Right lobe of liver (tissue), 6 donors: ENCODE results near the gene TAF11L3. TPM values are rescaled to one million over a fixed set of nuclear protein-coding genes. Genes with fewer than 3 reads are reported as not detected.
"Not testable (repeated sequence)": the region's sequence is repeated elsewhere in the genome, so short reads cannot be mapped to it uniquely, and the experiment has no call there.

ENCODE experiments used
- ATAC-seq, 4 donors: fragments of 200-7000 bp; cut with Tn5 transposase; one replicate each; pipeline ENCODE4 v1.9.1; 2020; ENCODE audit warnings: mild to moderate bottlenecking in 4 of 4, moderate library complexity in 4 of 4
- DNase-seq, 3 donors: peaks; one replicate each; pipeline ENCODE4 v3.0.0-alpha.2; 2020
- H3K27ac ChIP-seq, 3 donors: fragments of 200-600 bp; one replicate each; pipeline ENCODE4 v1.8.0; 2022
- H3K27me3 ChIP-seq, 2 donors: fragments of 200-600 bp; one replicate each; pipeline ENCODE4 v1.8.0; 2022
- H3K36me3 ChIP-seq, 4 donors: fragments of 200-600 bp; sonication (generic) in 1 of 4; one replicate each; pipeline versions ENCODE4 v1.5.1 to v1.8.0; 2017 to 2022; ENCODE audit warnings: control low read depth in 1 of 4
- H3K4me1 ChIP-seq, 4 donors: fragments of 200-600 bp; sonication (generic) in 1 of 4; one replicate each; pipeline versions ENCODE4 v1.5.1 to v1.8.0; 2017 to 2022; ENCODE audit warnings: control low read depth in 1 of 4
- H3K4me3 ChIP-seq, 3 donors: fragments of 200-600 bp; one replicate each; pipeline ENCODE4 v1.8.0; 2022
- H3K9me3 ChIP-seq, 4 donors: fragments of 200-600 bp; sonication (generic) in 1 of 4; one replicate each; pipeline versions ENCODE4 v1.5.1 to v1.8.0; 2017 to 2022; ENCODE audit warnings: control low read depth in 1 of 4
- POLR2A ChIP-seq: fragments of 450-650 bp; IDR thresholded peaks from one replicate; pipeline ENCODE4 v1.6.1; 2017; ENCODE audit warnings: antibody characterized with exemption, mild to moderate bottlenecking
- WGBS: methylation state at CpG from one replicate; pipeline ENCODE4 v1.1.6; 2018; ENCODE audit warnings: low coverage, low lambda C conversion rate; ENCODE audit not compliant: insufficient coverage; ENCODE audit errors: missing lambda C conversion rate; 5-methylcytosine and 5-hydroxymethylcytosine counted together
- intact Hi-C, 2 donors: fragments of 100-400 bp; cut with DNase I; formaldehyde crosslinking; loops; one replicate each; pipeline versions ENCODE4 v1.11.2 to v1.14.1; 2022
- total RNA-seq, 6 experiments: library from RNA; depleted of rRNA in 2 of 6; stranded (reverse); fragments of >200 nt in 2 of 6; fragmentation: NEBNext Ultra II Directional in 3 of 6; extraction: Animal tissue kit (Norgen Biotek cat#: 25700) in 3 of 6; gene quantifications; one replicate each; pipeline versions ENCODE4 v1.1.0 to v1.2.4, GENCODE V29; 2016 to 2023
- TF ChIP-seq, protein P1 (sequence below), 4 donors: fragments of 200-600 bp in 3 of 4; fragments of 450-650 bp in 1 of 4; IDR thresholded peaks; one replicate each; pipeline versions ENCODE4 v1.5.1 to v1.8.0; 2016 to 2022; ENCODE audit warnings: antibody characterized with exemption in 4 of 4, mild to moderate bottlenecking in 2 of 4
- donor health status: DM: no; HTN: yes; CAD: no.
- donor health status: DM: no; HTN: no; CAD: no.
- donor health status: DM: no; HTN: no; CAD: no.
- donor health status: DM: no; HTN: yes; CAD: no.
- donor health status: DM: no; HTN: yes; CAD: no.

The TAF11L3 gene
- total RNA-seq, 6 experiments from 2014 or later, result not detected

DNA sequence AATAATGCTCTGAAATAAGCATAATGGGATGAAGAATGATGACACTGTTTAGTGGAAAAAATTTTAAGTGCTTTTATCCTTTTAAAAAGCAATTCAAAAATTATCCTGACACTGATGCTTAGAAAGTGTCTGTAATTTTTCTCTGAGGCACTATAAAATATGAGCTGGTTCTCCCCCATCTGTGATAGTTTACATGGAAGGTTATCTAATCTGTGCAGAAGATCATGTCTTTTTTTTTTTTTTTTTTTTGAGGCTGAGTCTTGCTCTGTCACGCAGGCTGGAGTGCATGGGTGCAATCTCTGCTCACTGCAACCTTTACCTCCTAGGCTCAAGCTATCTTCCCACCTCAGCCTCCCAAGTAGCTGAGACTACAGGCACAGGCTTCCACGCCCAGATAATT is 35.4 kb upstream of the TAF11L3 start:
- intact Hi-C loops, result no loop called here
- DNase-seq, result no peak
- Histone ChIP-seq H3K27ac (no peak overlapping the region), H3K27me3 (no peaks in the 10 kb centered on the region), H3K4me3 (no peak overlapping the region), H3K4me1 (no peaks in the 10 kb centered on the region), H3K9me3 (no peaks in the 10 kb centered on the region), H3K36me3 (no peaks in the 10 kb centered on the region)
- no peak for ATAC-seq
- TF ChIP-seq, protein P1, sequence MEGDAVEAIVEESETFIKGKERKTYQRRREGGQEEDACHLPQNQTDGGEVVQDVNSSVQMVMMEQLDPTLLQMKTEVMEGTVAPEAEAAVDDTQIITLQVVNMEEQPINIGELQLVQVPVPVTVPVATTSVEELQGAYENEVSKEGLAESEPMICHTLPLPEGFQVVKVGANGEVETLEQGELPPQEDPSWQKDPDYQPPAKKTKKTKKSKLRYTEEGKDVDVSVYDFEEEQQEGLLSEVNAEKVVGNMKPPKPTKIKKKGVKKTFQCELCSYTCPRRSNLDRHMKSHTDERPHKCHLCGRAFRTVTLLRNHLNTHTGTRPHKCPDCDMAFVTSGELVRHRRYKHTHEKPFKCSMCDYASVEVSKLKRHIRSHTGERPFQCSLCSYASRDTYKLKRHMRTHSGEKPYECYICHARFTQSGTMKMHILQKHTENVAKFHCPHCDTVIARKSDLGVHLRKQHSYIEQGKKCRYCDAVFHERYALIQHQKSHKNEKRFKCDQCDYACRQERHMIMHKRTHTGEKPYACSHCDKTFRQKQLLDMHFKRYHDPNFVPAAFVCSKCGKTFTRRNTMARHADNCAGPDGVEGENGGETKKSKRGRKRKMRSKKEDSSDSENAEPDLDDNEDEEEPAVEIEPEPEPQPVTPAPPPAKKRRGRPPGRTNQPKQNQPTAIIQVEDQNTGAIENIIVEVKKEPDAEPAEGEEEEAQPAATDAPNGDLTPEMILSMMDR (IDR thresholded peaks at IDR 0.05), result no peak
- TF ChIP-seq POLR2A, result no peak
- WGBS, result 34% methylated on average over 2 of the region's 2 CpGs

DNA sequence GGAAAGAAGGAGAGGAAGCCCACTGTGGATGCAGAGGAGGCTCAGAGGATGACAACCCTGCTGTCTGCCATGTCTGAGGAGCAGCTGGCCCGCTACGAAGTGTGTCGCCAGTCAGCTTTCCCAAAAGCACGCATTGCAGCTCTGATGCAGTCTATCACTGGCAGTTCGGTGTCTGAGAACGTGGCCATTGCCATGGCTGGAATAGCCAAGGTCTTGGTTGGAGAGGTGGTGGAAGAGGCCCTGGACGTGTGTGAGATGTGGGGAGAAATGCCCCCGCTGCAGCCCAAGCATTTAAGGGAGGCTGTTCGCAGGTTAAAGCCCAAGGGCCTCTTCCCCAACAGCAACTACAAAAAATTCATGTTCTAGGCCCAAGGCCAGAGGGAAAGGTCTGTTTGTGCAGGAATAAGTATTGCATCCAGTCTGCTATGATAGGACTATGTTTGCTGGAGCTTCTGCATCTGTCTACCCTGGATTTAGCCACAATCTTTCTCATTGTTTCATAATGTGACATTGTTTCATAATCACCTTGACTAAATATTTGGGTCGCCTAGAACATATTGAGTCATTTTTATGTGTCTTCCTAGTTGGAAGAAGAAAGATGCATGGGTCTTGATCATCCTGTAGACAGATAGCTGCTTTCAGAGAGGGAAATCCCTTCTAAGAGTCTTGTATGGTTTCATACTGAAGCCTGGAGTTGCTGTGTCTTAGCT is 31.5 kb upstream of the TAF11L3 start:
- H3K27ac ChIP-seq, H3K4me3 ChIP-seq, ATAC-seq, H3K27me3 ChIP-seq, DNase-seq, H3K9me3 ChIP-seq, intact Hi-C loops, H3K4me1 ChIP-seq, H3K36me3 ChIP-seq: not testable (repeated sequence)
- 82% methylated on average over 8 of the region's 10 CpGs for WGBS

DNA sequence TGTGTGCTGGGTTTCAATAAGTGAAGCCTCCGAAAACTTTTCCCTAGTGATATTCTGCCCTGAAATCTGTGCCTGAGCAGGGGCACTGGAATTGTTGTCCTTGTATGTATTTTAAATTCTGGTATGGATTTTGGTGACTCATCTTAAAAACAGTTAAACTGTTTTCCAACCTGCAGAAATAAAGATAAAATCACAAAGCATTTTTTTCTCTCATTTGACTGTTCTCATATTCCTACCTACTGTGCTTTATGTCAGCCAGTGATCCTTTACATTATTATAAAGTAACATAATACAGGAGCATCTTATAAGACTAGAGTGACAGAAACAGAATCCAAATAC is 31.0 kb upstream of the TAF11L3 start:
- WGBS, result 50% methylated on average over 1 of the region's 1 CpG
- no peaks in the 10 kb centered on the region for H3K27me3 ChIP-seq
- H3K9me3 ChIP-seq, result no peaks in the 10 kb centered on the region
- no peak overlapping the region for H3K27ac ChIP-seq
- no peaks in the 10 kb centered on the region for H3K4me1 ChIP-seq
- TF ChIP-seq, protein P1 (IDR thresholded peaks at IDR 0.05), result no peak
- TF ChIP-seq POLR2A, result no peak
- no peak for DNase-seq
- no peak for ATAC-seq
- intact Hi-C loops, result no loop called here
- no peaks in the 10 kb centered on the region for H3K36me3 ChIP-seq
- H3K4me3 ChIP-seq, result no peak overlapping the region

DNA sequence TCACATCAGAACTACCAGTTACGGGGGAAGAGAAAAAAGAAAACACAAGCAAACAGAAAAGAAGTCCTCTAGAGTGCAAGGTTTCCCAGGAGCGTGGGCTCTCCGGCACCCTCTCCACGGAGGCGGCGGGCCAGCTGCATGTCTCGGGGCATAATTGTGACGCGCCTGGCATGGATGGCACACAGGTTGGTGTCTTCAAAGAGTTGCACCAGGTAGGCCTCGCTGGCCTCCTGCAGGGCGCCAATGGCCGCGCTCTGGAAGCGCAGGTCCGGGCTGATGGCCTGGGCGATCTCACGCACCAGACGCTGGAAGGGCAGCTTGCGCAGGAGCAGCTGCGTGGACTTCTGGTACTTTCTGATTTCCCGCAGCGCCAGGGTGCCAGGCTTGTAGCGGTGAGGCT is 26.9 kb upstream of the TAF11L3 start:
- H3K9me3 ChIP-seq, H3K27me3 ChIP-seq, H3K4me3 ChIP-seq, DNase-seq, H3K36me3 ChIP-seq, H3K4me1 ChIP-seq, ATAC-seq, intact Hi-C loops, H3K27ac ChIP-seq: not testable (repeated sequence)
- WGBS, result 67% methylated on average over 1 of the region's 23 CpGs

DNA sequence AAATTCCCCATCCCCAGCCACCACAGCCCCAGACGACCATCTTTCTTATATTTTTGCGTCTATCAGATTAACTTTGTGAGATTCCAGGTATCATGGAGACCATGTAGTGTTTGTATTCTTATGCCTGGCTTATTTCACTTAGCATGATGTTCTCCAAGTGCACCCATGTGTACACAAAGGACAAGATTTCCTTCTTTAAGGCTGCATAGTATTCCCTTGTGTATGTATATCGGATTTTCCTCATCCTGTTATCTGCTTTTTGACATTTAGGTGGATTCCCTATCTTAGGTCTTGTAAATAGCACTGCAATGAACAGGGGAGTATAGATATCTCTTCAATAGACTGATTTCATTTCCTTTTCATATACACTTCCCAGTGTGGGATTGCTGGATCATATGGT is 25.4 kb upstream of the TAF11L3 start:
- DNase-seq, result no peak
- Histone ChIP-seq H3K4me1 (no peaks in the 10 kb centered on the region), H3K36me3 (no peaks in the 10 kb centered on the region), H3K9me3 (no peaks in the 10 kb centered on the region), H3K27me3 (no peaks in the 10 kb centered on the region), H3K4me3 (no peak overlapping the region), H3K27ac (no peak overlapping the region)
- ATAC-seq, result no peak
- intact Hi-C loops, result no loop called here
- WGBS, result 65% methylated on average over 3 of the region's 3 CpGs
- TF ChIP-seq POLR2A, result no peak
- TF ChIP-seq, protein P1 (IDR thresholded peaks at IDR 0.05), result no peak

DNA sequence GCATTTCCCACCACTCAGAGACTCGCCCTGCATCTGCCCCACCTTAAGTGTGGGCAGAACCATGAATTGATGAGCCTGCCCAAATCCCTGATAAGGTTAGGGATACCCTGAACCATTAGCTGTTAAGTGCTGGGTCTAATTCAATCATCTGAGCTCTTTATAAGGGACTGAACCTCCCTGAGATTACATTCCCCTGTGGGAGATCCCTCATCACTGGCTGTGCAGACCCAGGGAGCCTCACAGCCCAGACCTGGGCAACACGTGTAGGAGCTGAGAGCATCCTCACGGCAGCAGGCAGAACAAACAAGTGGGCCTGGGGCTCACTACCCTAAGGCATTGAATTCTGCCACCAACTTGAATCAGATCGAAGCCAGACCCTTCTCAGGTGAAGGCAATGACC is 20.7 kb upstream of the TAF11L3 start:
- ATAC-seq, result no peak
- Histone ChIP-seq H3K4me1 (no peaks in the 10 kb centered on the region), H3K4me3 (no peak overlapping the region), H3K27me3 (no peaks in the 10 kb centered on the region), H3K9me3 (no peaks in the 10 kb centered on the region), H3K36me3 (no peaks in the 10 kb centered on the region), H3K27ac (no peak overlapping the region)
- intact Hi-C loops, result no loop called here
- DNase-seq, result no peak
- WGBS, result 28% methylated on average over 3 of the region's 4 CpGs
- TF ChIP-seq POLR2A, result no peak
- TF ChIP-seq, protein P1 (IDR thresholded peaks at IDR 0.05), result no peak

DNA sequence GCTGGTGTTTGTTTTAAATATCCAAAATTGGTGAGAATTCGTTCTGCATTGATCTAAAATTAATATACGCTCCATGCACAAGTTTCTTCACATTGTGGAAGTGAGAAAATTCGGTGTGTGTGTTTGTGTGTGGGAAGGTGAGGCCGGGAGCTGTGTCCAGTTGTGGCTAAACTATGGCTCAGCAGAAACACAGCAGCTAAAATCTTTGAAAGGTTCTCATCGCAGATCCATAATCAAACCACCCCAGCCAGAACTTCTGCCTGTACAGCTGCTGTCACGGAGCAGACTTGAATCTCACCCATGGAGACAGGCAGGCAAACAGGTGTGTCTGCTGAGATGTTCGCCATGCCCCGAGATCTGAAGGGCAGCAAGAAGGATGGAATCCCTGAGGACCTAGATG is 20.2 kb upstream of the TAF11L3 start, which contains the start of gene TAF11L2:
TSS of gene TAF11L2 (plus strand) at position 301 of the 400 bp plus-strand sequence.
- H3K27me3 ChIP-seq, intact Hi-C loops, H3K36me3 ChIP-seq, DNase-seq, H3K9me3 ChIP-seq, H3K4me3 ChIP-seq, ATAC-seq, H3K27ac ChIP-seq, H3K4me1 ChIP-seq: not testable (repeated sequence)
- 64% methylated on average over 8 of the region's 8 CpGs for WGBS
